GM18907 (cell line): ENCODE measurements around the gene RGS4.

Experiments used
- ATAC-seq: cut with Tn5 transposase; IDR thresholded peaks from one replicate; pipeline ENCODE4 v1.9.1; 2021; ENCODE audit warnings: mild to moderate bottlenecking, moderate library complexity; ENCODE audit not compliant: unreplicated experiment

The RGS4 gene

GRCh38 chr1:163069142-163069541, at the start of gene RGS4:
Gene RGS4 (plus strand): TSS chr1:163069361. CDS start chr1:163069485, 124 bp downstream.
- no peak for ATAC-seq

DNA sequence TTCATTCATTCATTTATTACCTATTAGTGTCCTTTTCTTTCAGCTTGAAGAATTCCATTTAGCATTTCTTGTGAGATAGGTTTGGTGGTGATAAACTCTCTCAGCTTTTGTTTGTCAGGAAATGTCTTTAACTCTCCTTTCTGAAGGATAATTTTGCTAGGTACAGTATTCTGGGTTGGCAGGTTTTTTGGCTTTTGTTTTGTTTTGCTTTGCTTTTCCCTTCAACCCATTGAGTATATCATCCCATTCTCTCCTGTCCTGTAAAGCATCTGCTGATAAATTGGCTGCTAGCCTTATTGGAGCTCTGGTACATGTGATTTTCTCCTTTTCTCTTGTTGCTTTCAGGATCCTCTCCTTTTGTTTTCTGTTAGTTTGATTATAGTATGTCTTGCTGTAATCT, 47.0 kb upstream of the RGS4 start:
- no peak for ATAC-seq

GRCh38 chr1:163027610-163028009, 41.6 kb upstream of the RGS4 start:
- ATAC-seq = no peak

- ATAC-seq = no peak
Observed at GRCh38 chr1:163029901-163030300, 39.3 kb upstream of the RGS4 start.

GRCh38 chr1:163035446-163036249, 33.5 kb upstream of the RGS4 start:
- ATAC-seq = no peak

DNA sequence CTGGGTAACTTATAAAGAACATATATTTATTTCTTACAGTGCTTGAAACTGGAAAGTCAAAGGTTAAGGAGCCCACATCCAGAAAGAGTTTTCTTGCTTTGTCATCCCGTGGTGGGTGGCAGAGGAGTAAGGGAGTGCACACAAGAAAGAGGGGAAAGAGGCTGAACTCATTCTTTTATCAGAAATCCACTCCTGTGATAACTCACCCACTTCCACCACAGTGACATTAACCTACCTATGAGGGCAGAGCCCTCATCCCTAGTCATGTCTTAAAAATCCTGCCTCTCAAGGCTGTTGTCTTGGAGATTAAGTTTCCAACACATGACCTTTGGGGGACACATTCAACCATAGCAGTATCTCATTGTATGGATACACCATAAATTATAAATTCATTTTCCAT, 32.5 kb upstream of the RGS4 start:
- ATAC-seq = no peak

DNA sequence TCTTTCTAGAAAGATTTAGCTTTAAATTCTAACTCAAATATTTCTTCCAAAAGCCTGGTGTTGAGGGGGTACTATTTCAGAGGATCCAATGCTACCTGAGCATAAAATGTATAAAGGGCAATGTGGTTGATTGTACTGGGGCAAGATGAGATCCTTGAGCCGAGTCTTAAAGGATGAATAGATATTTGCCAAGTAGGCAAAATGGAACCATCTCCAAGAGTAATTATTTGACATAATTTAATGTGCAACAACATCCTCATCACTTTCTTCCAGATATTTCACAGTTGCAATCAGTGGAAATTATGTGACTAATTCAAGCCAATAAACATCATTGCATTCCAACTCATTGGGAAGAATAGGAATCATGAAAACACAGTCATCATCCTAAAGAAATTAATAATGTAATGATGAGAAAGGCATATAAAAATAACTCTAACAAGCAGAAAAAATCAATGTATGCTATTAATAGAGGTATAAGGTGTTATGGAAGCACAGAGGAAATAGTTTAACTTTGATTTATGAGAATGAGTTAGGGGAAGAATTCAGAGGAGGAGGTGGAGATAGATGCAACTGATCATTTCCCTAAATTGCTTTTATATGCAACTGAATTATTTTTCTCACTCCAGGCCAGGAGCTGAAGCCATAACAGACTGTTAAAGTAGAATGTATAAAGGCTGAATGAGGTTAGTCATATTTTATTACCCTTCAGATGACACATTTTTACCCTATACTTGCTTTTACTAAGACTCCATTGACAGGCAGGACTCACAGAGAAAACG, 30.0 kb upstream of the RGS4 start:
- ATAC-seq = no peak

GRCh38 chr1:163039707-163040093, 29.5 kb upstream of the RGS4 start:
- no peak for ATAC-seq

DNA sequence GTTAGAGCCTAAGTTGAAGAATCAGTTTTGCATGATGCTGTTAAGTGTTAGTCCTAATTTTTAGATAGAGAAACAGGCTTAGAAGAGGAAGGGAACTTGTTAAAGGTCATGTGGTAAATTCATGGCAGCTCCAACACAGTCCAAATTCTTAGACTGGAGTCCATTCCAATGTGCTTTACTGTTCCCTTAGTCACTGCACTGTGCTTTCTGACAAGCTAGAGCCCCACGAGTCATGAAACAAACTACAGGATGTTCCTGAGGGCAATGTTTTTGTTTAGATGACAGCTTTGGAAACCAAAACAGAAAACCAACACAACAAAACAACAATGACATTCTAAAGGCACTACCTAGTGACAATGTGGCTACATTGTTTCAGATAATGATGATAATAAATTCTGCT, 23.1 kb upstream of the RGS4 start:
- no peak for ATAC-seq

- no peak for ATAC-seq
Observed at GRCh38 chr1:163047951-163048659, 21.1 kb upstream of the RGS4 start.

DNA sequence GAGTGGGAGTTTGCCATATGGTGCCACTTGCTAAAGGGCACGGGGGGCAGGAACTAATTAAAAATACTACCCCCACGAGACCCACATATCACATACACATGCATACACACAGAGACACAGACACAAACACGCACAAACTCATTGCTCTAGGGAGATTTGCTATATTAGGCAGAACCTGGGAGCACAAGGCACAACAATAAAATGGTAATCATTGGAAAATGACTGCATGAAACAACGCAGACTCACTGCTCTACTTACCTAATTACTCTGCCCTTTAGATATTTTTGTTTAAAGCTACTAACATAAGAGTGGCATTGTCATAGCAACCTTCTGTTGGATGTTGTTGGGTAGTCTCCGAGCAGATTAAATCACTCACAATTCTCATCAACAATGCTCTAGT, 20.3 kb upstream of the RGS4 start:
- no peak for ATAC-seq

- no peak for ATAC-seq
Observed at GRCh38 chr1:163049296-163049695, 19.9 kb upstream of the RGS4 start.

DNA sequence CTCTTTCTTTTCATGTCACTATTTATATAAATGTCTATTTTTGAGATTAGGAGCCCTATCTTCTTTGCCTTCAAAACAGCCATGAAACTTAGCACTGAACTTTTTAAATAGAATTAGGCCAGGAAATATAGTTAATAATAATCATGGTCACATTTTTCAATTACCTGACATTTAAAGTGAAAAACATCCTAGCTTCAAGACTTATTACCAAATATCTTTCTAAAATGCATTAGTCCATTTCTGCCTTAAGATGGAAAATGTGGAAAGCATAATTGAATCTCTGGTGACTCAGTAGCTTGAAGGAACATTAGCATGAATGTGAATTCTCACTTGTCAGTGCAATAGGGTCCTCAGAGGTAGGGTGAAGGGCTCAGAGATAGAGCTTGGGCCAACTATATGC, 18.7 kb upstream of the RGS4 start:
- ATAC-seq = no peak

- no peak for ATAC-seq
Observed at GRCh38 chr1:163054181-163054591, 15.0 kb upstream of the RGS4 start.

GRCh38 chr1:163055005-163055404, 14.2 kb upstream of the RGS4 start:
- ATAC-seq = no peak

- no peak for ATAC-seq
Observed at GRCh38 chr1:163055531-163055930, 13.6 kb upstream of the RGS4 start.

DNA sequence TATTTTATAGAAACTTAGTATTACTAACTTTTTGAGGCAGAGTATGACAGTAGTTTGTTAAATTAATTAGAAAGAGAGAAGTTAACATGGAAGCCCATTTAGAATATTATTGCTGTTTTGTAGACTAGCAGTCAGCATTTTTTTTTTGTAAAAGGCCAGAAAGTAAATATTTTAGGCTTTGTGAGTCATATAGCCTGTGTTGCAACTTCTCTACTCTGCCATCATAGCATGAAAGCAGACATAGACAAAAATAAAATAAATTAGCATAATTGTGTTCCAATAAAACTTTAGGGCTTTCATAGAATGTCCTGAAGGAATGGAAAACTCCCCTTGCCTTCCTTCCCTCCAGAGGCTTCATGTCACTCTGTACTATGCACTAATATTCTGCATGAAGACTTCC, 12.3 kb upstream of the RGS4 start:
- no peak for ATAC-seq

DNA sequence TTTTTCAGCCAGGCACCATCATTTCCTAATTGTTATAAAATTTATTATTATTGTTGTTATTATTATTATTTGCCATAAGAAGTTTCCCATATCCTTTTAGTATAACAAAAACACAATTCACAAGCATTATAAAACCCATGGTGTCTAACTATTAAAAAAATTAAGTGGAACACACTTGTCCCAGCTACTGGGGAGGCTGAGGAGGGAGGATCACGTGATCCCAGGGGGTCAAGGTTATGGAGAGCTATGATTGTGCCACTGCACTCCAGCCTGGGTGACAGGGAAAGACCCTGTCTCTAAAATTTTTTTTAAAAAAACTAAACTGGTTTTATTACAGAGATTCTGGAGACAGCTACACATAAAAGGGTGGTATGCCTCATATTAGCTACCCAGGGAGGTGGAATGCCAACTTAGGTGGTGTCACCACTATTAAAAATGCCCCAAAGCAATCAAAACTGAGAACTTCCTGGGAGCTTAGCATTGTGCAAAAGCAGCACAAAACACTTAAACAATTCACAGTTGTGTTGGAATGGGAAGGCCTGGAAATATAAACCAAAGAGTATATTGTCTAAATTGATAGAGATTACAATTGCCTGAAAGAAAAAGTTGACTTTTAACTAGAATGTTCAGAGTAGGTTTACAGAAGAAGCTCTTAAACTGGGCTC, 8.7 kb upstream of the RGS4 start:
- ATAC-seq = no peak

- no peak for ATAC-seq
Observed at GRCh38 chr1:163063143-163063542, 6.0 kb upstream of the RGS4 start.

DNA sequence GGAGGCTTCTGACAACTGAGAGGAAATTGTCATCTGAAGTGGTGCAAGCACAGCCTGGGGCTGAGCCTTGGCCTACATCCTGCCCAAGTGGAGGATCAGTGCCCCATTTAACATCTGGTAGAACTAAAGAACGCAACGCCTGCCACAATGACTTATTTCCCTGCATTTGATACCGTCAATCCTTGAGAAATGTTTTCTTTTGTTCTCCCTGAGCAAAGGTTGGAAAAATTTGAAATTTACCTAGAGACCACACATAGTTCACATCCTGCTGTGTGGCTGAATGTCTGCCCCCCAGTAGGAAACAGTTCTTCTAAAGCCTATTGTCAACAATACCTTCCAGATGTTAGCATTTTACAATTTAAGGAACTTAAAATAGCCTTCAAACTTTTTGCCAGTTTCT, 5.6 kb upstream of the RGS4 start:
- no peak for ATAC-seq

DNA sequence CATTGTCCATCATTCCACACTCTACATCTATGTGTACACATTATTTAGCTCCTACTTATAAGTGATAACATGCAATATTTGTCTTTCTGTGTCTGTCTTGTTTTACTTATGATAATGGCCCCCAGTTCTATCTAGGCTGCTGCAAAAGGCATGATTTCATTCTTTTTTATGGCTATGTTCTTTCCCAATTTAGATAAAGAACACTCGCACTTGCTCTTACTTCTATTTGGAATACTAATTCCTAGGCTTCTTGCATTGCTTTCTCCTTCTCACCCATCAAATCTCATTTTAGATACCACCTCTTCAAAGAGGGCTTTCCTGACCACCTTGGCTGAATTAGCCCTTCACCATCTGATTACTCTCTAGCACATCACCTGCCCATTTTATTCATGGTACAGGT, 3.0 kb upstream of the RGS4 start:
- no peak for ATAC-seq
